Effector memory CD8-positive, alpha-beta T cell (primary cell): ENCODE data around the gene PROK1.
"Not testable (repeated sequence)": the region's sequence is repeated elsewhere in the genome, so short reads cannot be mapped to it uniquely, and the experiment has no call there.

Experiments used
- ATAC-seq: fragments of 150-1000 bp; cut with Tn5 transposase; replicated peaks from 2 replicates; pipeline ENCODE4 v1.10.0; 2021; ENCODE audit warnings: mild to moderate bottlenecking, moderate library complexity
- DNase-seq, 3 experiments: peaks; one replicate each; pipeline ENCODE4 v3.0.0; 2021
- H3K27ac Mint-ChIP-seq, 2 donors: one replicate each; pipeline ENCODE4 v1.8.0; 2022; ENCODE audit warnings: mild to moderate bottlenecking in 2 of 2, mixed read lengths in 2 of 2, moderate library complexity in 2 of 2
- H3K27me3 Mint-ChIP-seq, 2 donors: one replicate each; pipeline ENCODE4 v1.8.0; 2022; ENCODE audit warnings: mixed read lengths in 2 of 2
- H3K36me3 Mint-ChIP-seq: one replicate; pipeline ENCODE4 v1.8.0; 2022; ENCODE audit warnings: mild to moderate bottlenecking, moderate library complexity, mixed read lengths; ENCODE audit not compliant: insufficient read depth
- H3K4me1 Mint-ChIP-seq, 2 donors: one replicate each; pipeline ENCODE4 v1.8.0; 2022; ENCODE audit warnings: low read depth in 2 of 2, mixed read lengths in 2 of 2
- H3K4me3 Mint-ChIP-seq, 2 donors: one replicate each; pipeline ENCODE4 v1.8.0; 2022; ENCODE audit warnings: mild to moderate bottlenecking in 2 of 2, mixed read lengths in 2 of 2, moderate library complexity in 2 of 2
- H3K9me3 Mint-ChIP-seq, 2 donors: one replicate each; pipeline ENCODE4 v1.8.0; 2022; ENCODE audit warnings: mixed read lengths in 2 of 2
- total RNA-seq, 9 experiments: gene quantifications; one replicate each; lab custom pipeline; 2026; lab: John Stamatoyannopoulos, UW

The PROK1 gene
- 0 reads per million in 9 experiments for total RNA-seq

- no peaks in the 10 kb centered on the region for H3K4me1 Mint-ChIP-seq
- H3K4me3 Mint-ChIP-seq: no peak within 1 kb of the TSS
- peaks cover 33 to 50% of the 10 kb centered on the region in 2 donors for H3K27me3 Mint-ChIP-seq
- H3K36me3 Mint-ChIP-seq: no peaks in the 10 kb centered on the region
- no peak for DNase-seq
- H3K9me3 Mint-ChIP-seq: no peaks in the 10 kb centered on the region
- no peak within 1 kb of the TSS for H3K27ac Mint-ChIP-seq
- no peak for ATAC-seq
Measured at GRCh38 chr1:110450929-110451328, at the start of gene PROK1. Gene PROK1, plus strand, starts transcription at chr1:110451149. Its CDS starts 68 bp downstream, at chr1:110451217.

- no peaks in the 10 kb centered on the region for H3K27me3 Mint-ChIP-seq
- H3K36me3 Mint-ChIP-seq: peaks cover 71% of the 10 kb centered on the region
Measured at GRCh38 chr1:110403805-110404204, 47.1 kb upstream of the PROK1 start.

GRCh38 chr1:110404401-110404800 lies 46.5 kb upstream of the PROK1 start:
- DNase-seq (no peak), ATAC-seq (no peak)
- Mint-ChIP-seq H3K36me3 (peaks cover 68% of the 10 kb centered on the region), H3K4me3 (no peak overlapping the region), H3K27ac (no peak overlapping the region), H3K27me3 (no peaks in the 10 kb centered on the region), H3K4me1 (peaks cover 10 to 28% of the 10 kb centered on the region in 2 donors), H3K9me3 (no peaks in the 10 kb centered on the region)

More at GRCh38 chr1:110403805-110404204, 47.1 kb upstream of the PROK1 start:
- H3K4me1 Mint-ChIP-seq: peaks cover 10 to 25% of the 10 kb centered on the region in 2 donors
- H3K27ac Mint-ChIP-seq: no peak overlapping the region
- DNase-seq: no peak
- no peaks in the 10 kb centered on the region for H3K9me3 Mint-ChIP-seq
- H3K4me3 Mint-ChIP-seq: no peak overlapping the region
- ATAC-seq: no peak

- H3K27me3 Mint-ChIP-seq, H3K9me3 Mint-ChIP-seq, DNase-seq, ATAC-seq: not testable (repeated sequence)
- Mint-ChIP-seq H3K4me3 (peak overlapping the region; percentile 99 to 100), H3K36me3 (peaks cover 48% of the 10 kb centered on the region), H3K4me1 (peaks cover 10 to 28% of the 10 kb centered on the region in 2 donors), H3K27ac (peak overlapping the region; percentile 99 to 100)
Measured at GRCh38 chr1:110406407-110406806, 44.5 kb upstream of the PROK1 start.

GRCh38 chr1:110407260-110408210 lies 43.4 kb upstream of the PROK1 start, which contains the start of gene LAMTOR5:
Gene LAMTOR5, minus strand, starts transcription at chr1:110407694. Its CDS starts 74 bp downstream, at chr1:110407620.
- Mint-ChIP-seq H3K4me3 (peak within 1 kb of the TSS; percentile 99 to 100), H3K9me3 (no peaks in the 10 kb centered on the region), H3K4me1 (peaks cover 10 to 28% of the 10 kb centered on the region in 2 donors), H3K27ac (peak within 1 kb of the TSS; percentile 99 to 100), H3K27me3 (no peaks in the 10 kb centered on the region), H3K36me3 (peaks cover 38% of the 10 kb centered on the region)
- ATAC-seq (peak; percentile 96), DNase-seq (peak; percentile 86 to 89 (median 87))

- Mint-ChIP-seq H3K4me3 (peak overlapping the region; percentile 99 to 100), H3K27me3 (no peaks in the 10 kb centered on the region), H3K4me1 (peaks cover 13 to 32% of the 10 kb centered on the region in 2 donors), H3K9me3 (no peaks in the 10 kb centered on the region), H3K27ac (peak overlapping the region; percentile 99 to 100), H3K36me3 (peaks cover 29% of the 10 kb centered on the region)
- ATAC-seq: no peak
- no peak for DNase-seq
Measured at GRCh38 chr1:110408488-110408887, 42.5 kb upstream of the PROK1 start.

- H3K4me3 Mint-ChIP-seq: no peak overlapping the region
- no peak for ATAC-seq
- H3K9me3 Mint-ChIP-seq: no peaks in the 10 kb centered on the region
Measured at GRCh38 chr1:110409316-110409715, 41.6 kb upstream of the PROK1 start.

GRCh38 chr1:110411173-110411735 lies 39.7 kb upstream of the PROK1 start:
- H3K9me3 Mint-ChIP-seq: no peaks in the 10 kb centered on the region
- H3K27ac Mint-ChIP-seq: peak overlapping the region in 1 of 2 donors; percentile 66
- peaks cover 14% of the 10 kb centered on the region for H3K36me3 Mint-ChIP-seq
- peaks cover 10 to 29% of the 10 kb centered on the region in 2 donors for H3K4me1 Mint-ChIP-seq
- no peak overlapping the region for H3K4me3 Mint-ChIP-seq
- ATAC-seq (no peak), DNase-seq (no peak)
- H3K27me3 Mint-ChIP-seq: no peaks in the 10 kb centered on the region

More at GRCh38 chr1:110409316-110409715, 41.6 kb upstream of the PROK1 start:
- DNase-seq: no peak
- peaks cover 20% of the 10 kb centered on the region for H3K36me3 Mint-ChIP-seq
- no peak overlapping the region for H3K27ac Mint-ChIP-seq
- no peaks in the 10 kb centered on the region for H3K27me3 Mint-ChIP-seq
- peaks cover 13 to 32% of the 10 kb centered on the region in 2 donors for H3K4me1 Mint-ChIP-seq

- peaks cover 9% of the 10 kb centered on the region for H3K36me3 Mint-ChIP-seq
- peak overlapping the region in 1 of 2 donors; percentile 45 for H3K27ac Mint-ChIP-seq
- H3K4me1 Mint-ChIP-seq: peaks cover 8 to 18% of the 10 kb centered on the region in 2 donors
- H3K4me3 Mint-ChIP-seq: no peak overlapping the region
- DNase-seq (peak; percentile 52), ATAC-seq (peak; percentile 48)
- no peaks in the 10 kb centered on the region for H3K27me3 Mint-ChIP-seq
- no peaks in the 10 kb centered on the region for H3K9me3 Mint-ChIP-seq
Measured at GRCh38 chr1:110412576-110412975, 38.4 kb upstream of the PROK1 start.

GRCh38 chr1:110413045-110413444 lies 37.9 kb upstream of the PROK1 start:
- H3K36me3 Mint-ChIP-seq, H3K9me3 Mint-ChIP-seq, ATAC-seq, H3K4me3 Mint-ChIP-seq, DNase-seq, H3K27me3 Mint-ChIP-seq: not testable (repeated sequence)
- H3K27ac Mint-ChIP-seq: peak overlapping the region in 1 of 2 donors; percentile 45
- peaks cover 4 to 14% of the 10 kb centered on the region in 2 donors for H3K4me1 Mint-ChIP-seq

GRCh38 chr1:110418729-110419128 lies 32.2 kb upstream of the PROK1 start:
- H3K27ac Mint-ChIP-seq: no peak overlapping the region
- no peaks in the 10 kb centered on the region for H3K9me3 Mint-ChIP-seq
- DNase-seq: no peak
- no peaks in the 10 kb centered on the region for H3K4me1 Mint-ChIP-seq
- H3K4me3 Mint-ChIP-seq: no peak overlapping the region
- no peaks in the 10 kb centered on the region for H3K36me3 Mint-ChIP-seq
- peaks cover 4 to 15% of the 10 kb centered on the region in 2 donors for H3K27me3 Mint-ChIP-seq
- no peak for ATAC-seq

GRCh38 chr1:110420023-110420662 lies 30.8 kb upstream of the PROK1 start:
- ATAC-seq (no peak), DNase-seq (no peak)
- Mint-ChIP-seq H3K36me3 (no peaks in the 10 kb centered on the region), H3K4me1 (no peaks in the 10 kb centered on the region), H3K4me3 (no peak overlapping the region), H3K27ac (no peak overlapping the region), H3K9me3 (no peaks in the 10 kb centered on the region), H3K27me3 (peaks cover 11 to 26% of the 10 kb centered on the region in 2 donors)
